ENCODE results near the gene LPP.
"Not testable (repeated sequence)": the region's sequence is repeated elsewhere in the genome, so short reads cannot be mapped to it uniquely, and the experiment has no call there.

LPP gene

DNA sequence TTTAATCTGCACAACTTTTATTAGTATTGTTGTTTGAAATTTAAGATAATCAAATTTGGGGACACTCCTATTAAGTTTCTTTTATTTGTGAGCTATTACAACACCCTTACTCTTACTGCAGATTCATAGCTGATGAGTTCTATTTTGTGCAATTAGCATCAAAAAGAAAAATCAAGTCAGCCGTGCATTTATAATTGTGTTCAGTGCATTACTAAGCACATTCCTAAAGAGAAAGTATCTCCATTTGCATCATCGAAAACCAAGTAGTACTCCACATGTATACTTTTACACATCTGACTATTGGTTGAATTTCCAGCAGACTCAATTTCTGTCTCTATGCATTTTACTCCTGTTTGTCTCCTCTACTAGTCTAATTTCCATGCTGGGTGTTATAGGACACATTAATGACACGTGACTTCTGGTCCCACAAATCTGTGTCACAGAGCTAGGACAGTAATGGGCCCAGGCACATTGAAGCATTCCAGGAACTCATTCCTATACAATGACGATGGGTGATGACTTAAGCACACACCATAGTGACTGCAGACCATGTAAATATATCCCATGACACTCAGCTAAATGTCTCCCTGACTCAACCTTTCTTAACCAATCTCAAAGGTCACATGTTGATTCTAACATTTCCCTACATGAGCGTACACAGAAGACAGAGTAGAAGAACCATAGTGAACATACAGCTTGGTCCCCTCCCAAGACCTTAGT, 477.5 kb downstream of the LPP start:
- Mint-ChIP-seq H3K36me3 (peaks cover 27% of the 10 kb centered on the region), H3K27me3 (no peaks in the 10 kb centered on the region), H3K4me1 (ENCODE audit: low read depth) (no peaks in the 10 kb centered on the region), H3K4me3 (no peak overlapping the region), H3K9me3 (ENCODE audit: low read depth) (peaks cover 7% of the 10 kb centered on the region), H3K27ac (no peak overlapping the region)

DNA sequence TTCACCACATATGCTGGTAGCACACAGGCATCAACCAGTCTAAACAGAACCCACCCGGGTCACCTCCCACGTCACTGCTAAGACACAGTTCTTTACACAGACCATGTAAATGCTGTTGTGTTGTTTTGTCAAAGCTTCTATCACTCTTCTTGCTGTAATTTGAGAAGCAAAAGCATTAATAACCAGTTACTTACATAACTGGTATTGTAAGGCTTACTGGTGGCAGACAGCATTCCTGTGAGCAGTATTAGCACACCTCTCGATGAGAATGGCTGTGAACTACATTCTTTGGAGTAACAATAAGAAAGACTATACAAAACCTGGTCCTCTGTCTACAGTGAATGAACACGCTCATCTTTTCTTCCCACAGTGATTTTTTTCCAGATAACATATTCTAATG, 479.2 kb downstream of the LPP start:
- no peak overlapping the region for H3K4me3 Mint-ChIP-seq
- H3K4me1 Mint-ChIP-seq (ENCODE audit: low read depth): no peaks in the 10 kb centered on the region
- H3K36me3 Mint-ChIP-seq: peaks cover 22% of the 10 kb centered on the region
- peaks cover 3% of the 10 kb centered on the region for H3K9me3 Mint-ChIP-seq (ENCODE audit: low read depth)
- no peak overlapping the region for H3K27ac Mint-ChIP-seq
- no peaks in the 10 kb centered on the region for H3K27me3 Mint-ChIP-seq

DNA sequence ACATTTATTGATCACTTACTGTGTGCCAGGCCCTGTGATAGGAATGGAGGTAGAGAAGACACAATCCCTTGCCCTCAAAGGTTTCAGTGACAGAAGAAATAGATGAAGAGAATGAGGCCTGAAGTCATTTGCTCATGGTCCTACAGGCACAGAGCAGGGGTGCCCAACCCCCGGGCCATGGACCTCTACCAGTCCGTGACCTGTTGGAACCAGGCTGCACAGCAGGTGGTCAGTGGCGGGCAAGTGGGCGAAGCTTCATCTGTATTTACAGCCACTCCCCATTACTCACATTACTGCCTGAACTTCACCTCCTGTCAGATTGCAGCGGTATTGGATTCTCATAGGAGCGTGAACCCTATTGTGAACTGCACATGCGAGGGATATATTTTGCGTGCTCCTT, 480.3 kb downstream of the LPP start:
- H3K27me3 Mint-ChIP-seq: no peaks in the 10 kb centered on the region

DNA sequence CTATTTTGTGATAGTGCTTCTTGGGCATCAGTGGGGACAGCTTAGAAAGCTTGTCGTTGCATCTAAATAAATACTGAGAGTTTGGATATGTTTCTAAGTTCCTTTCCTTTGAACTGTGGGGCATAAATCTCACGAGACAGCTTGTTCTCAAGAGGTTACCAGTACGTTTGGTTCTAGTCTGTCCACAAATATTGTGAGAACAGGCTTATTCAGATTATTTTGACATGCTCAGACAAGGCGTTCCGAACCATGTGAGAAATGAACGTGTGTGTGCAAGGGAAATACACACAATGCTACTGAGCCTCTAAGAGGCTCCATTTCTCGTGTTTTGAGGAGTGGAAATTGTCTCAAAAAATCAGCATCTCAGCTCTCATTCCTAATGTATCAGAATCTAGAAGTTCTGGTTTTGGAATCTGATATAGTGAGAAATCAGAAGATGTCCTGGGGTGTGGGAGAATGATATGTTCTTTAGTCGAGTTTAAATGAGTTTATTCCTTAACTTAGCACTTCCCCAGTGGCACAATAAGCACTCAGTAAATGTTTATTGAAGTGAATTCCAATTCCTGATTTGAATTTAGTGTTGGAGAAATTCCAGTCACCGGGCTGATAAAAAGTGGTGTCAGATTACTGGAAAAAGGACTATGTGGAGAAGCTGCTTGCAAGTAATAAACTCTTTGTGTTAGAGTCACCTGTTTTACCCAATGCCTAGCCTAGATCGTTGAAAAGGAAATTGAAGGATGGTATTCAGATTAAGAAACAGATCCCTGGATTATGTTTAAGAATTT, 481.5 kb downstream of the LPP start:
- H3K27ac Mint-ChIP-seq: no peak overlapping the region
- H3K4me1 Mint-ChIP-seq (ENCODE audit: low read depth): no peaks in the 10 kb centered on the region
- H3K27me3 Mint-ChIP-seq: no peaks in the 10 kb centered on the region
- H3K4me3 Mint-ChIP-seq: no peak overlapping the region
- H3K36me3 Mint-ChIP-seq: peaks cover 17% of the 10 kb centered on the region
- peaks cover 3% of the 10 kb centered on the region for H3K9me3 Mint-ChIP-seq (ENCODE audit: low read depth)

More for the DNA sequence above, 480.3 kb downstream of the LPP start:
- no peak overlapping the region for H3K4me3 Mint-ChIP-seq
- peaks cover 3% of the 10 kb centered on the region for H3K9me3 Mint-ChIP-seq (ENCODE audit: low read depth)
- no peaks in the 10 kb centered on the region for H3K4me1 Mint-ChIP-seq (ENCODE audit: low read depth)
- no peak overlapping the region for H3K27ac Mint-ChIP-seq
- H3K36me3 Mint-ChIP-seq: peaks cover 18% of the 10 kb centered on the region

DNA sequence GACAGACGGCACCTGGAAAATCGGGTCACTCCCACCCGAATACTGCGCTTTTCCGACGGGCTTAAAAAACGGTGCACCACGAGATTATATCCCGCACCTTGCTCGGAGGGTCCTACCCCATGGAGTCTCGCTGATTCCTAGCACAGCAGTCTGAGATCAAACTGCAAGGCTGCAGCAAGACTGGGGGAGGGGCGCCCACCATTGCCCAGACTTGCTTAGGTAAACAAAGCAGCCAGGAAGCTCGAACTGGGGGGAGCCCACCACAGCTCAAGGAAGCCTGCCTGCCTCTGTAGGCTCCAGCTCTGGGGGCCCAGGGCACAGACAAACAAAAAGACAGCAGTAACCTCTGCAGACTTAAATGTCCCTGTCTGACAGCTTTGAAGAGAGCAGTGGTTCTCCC, 482.3 kb downstream of the LPP start:
- not testable (repeated sequence) for H3K4me1 Mint-ChIP-seq (ENCODE audit: low read depth); H3K27me3 Mint-ChIP-seq; H3K4me3 Mint-ChIP-seq; H3K9me3 Mint-ChIP-seq (ENCODE audit: low read depth); H3K27ac Mint-ChIP-seq
- peaks cover 17% of the 10 kb centered on the region for H3K36me3 Mint-ChIP-seq

DNA sequence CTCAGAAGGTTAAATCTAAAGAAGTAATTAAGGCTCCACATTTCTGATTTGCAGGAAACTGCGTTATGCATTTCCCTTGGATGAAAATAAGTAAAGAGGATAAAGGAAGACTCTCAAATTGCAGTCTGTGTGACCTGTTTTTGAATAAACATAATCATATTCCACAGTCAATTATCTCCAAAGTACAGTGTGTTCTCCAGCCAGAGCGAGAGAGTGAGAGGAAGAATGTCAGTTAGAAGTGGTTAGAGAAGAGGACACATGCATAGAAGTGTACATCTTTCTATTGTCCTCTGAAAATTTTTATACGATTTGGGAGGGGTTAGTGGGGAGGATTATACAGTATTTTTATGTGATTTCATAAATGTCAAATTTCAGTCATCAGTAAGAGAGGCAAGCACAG, 487.1 kb downstream of the LPP start:
- H3K27me3 Mint-ChIP-seq: no peaks in the 10 kb centered on the region
- H3K27ac Mint-ChIP-seq: no peak overlapping the region
- peaks cover 8% of the 10 kb centered on the region for H3K36me3 Mint-ChIP-seq
- H3K9me3 Mint-ChIP-seq (ENCODE audit: low read depth): no peaks in the 10 kb centered on the region
- H3K4me3 Mint-ChIP-seq: no peak overlapping the region
- no peaks in the 10 kb centered on the region for H3K4me1 Mint-ChIP-seq (ENCODE audit: low read depth)

DNA sequence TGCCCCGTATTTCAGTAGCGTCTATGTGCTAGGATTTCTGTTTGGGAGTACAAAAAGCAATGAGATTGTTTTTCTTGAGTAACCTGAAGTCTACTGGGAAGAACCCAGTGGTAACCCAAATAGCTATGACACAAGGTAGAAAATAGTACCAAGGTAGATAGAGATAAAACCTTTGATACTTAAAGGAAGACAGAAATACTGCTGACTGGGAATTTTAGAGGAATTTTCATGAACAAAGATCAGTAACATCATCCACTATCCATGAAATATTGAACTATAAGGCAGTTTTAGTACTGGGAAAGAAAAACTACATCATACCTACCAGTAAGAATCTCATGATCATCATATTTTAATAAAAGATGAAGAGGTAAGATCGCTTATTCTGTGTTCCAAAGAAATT, 489.8 kb downstream of the LPP start:
- no peaks in the 10 kb centered on the region for H3K27me3 Mint-ChIP-seq
- no peak overlapping the region for H3K27ac Mint-ChIP-seq
- peaks cover 4% of the 10 kb centered on the region for H3K4me1 Mint-ChIP-seq (ENCODE audit: low read depth)
- H3K36me3 Mint-ChIP-seq: peaks cover 9% of the 10 kb centered on the region
- H3K9me3 Mint-ChIP-seq (ENCODE audit: low read depth): no peaks in the 10 kb centered on the region
- no peak overlapping the region for H3K4me3 Mint-ChIP-seq

DNA sequence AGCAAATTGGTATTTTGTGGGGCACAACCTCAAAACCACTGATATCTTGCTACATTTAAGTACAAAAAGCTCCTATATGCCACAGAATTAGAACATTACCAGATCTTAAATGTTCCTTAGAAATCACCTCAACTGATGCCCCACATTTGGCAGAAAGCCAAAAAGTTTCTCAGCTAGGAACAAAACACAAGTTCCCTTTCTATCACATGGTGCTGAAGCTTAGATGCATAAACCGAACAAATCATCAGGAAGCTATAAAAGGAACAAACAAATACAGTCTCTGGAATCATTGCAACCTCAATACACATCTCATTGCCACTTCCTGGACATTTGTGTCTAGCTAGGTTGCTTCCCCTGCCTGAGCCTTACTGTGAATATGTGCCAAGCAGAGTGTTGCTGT, 492.6 kb downstream of the LPP start:
- Mint-ChIP-seq H3K4me3 (no peak overlapping the region), H3K4me1 (ENCODE audit: low read depth) (peaks cover 4% of the 10 kb centered on the region), H3K36me3 (peaks cover 11% of the 10 kb centered on the region), H3K27me3 (no peaks in the 10 kb centered on the region), H3K27ac (no peak overlapping the region), H3K9me3 (ENCODE audit: low read depth) (peaks cover 6% of the 10 kb centered on the region)

DNA sequence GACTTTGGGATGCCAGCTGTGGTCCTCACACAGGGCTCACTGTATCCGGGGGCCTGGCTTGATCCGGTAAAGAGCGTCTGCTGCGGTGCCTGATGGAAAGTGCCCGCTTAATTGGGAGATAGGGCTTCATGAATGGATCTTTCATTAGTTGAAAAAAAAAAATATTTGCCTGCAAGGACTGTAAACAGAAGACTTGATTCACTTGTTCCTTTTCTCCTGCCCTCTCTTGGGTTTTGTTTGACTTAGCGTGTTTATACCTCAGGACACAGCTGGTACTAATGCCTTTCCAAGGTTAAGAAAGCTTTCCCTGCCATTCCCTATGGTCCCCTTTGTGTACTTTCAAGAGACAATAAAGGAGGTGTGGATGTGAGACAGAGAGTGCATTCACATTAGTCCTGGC, 493.3 kb downstream of the LPP start:
- Mint-ChIP-seq H3K4me3 (no peak overlapping the region), H3K4me1 (ENCODE audit: low read depth) (peaks cover 4% of the 10 kb centered on the region), H3K27me3 (no peaks in the 10 kb centered on the region), H3K9me3 (ENCODE audit: low read depth) (peaks cover 6% of the 10 kb centered on the region), H3K36me3 (peaks cover 11% of the 10 kb centered on the region), H3K27ac (no peak overlapping the region)

DNA sequence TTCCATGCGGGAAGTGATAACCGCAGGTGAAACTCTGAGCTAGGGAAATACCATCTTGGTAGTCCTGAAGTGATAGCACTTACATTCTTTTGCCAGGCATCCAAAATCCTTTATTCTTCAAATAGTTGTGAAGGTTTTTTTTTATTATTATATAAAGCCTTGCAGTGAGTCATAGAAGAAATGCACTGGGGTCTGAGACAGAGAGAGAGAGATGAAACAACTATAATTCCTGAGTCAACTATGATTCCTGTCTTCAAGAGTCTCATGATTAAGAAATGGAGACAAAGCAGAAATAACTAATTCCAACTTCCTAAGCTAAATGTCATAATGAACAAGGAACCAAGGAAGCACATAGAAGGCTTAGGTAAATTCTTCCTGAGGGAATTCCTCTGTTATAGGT, 495.6 kb downstream of the LPP start:
- H3K9me3 Mint-ChIP-seq (ENCODE audit: low read depth): peaks cover 6% of the 10 kb centered on the region
- no peaks in the 10 kb centered on the region for H3K27me3 Mint-ChIP-seq
- H3K27ac Mint-ChIP-seq: no peak overlapping the region
- peaks cover 4% of the 10 kb centered on the region for H3K4me1 Mint-ChIP-seq (ENCODE audit: low read depth)
- peaks cover 13% of the 10 kb centered on the region for H3K36me3 Mint-ChIP-seq
- H3K4me3 Mint-ChIP-seq: no peak overlapping the region

DNA sequence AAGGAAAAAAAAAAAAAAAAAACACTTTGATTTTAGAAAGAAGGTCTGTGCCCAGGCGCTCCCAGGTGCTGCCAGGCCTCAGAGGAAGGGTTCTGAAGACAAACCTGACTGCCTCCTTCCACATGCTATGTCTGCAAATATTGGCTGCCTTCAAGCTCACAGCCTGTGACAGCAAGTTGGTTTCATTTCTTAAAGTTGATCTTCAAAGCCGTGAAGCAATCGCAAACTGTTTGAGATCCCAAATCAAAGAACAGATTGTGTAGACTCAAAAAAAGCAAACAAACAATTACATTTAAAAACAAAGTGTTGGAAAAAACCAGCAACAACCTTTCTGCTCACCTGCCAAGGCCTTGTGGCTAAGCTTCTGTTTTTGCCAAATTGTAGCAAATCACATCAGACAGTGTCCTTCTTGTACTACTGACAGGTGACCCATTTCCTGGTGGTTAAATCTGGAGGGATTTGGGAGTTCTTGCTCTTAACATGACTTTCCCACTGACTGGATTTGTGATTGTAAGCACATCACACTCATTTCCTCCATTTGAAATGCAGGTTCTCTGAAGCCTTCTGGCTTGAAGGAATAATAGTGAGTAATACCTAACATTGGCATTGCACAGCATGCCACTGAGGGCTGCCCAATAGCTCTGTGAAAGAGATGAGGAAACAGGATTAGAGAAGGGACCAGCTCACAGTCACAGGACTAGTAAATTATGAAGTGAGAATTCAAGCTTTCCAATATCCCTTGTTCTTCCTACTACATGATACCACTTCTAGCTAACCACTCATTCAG, 502.4 kb downstream of the LPP start:
- peaks cover 5% of the 10 kb centered on the region for H3K36me3 Mint-ChIP-seq
- no peaks in the 10 kb centered on the region for H3K4me1 Mint-ChIP-seq (ENCODE audit: low read depth)
- no peak overlapping the region for H3K27ac Mint-ChIP-seq
- no peaks in the 10 kb centered on the region for H3K27me3 Mint-ChIP-seq
- peaks cover under 1% of the 10 kb centered on the region for H3K9me3 Mint-ChIP-seq (ENCODE audit: low read depth)
- no peak overlapping the region for H3K4me3 Mint-ChIP-seq

DNA sequence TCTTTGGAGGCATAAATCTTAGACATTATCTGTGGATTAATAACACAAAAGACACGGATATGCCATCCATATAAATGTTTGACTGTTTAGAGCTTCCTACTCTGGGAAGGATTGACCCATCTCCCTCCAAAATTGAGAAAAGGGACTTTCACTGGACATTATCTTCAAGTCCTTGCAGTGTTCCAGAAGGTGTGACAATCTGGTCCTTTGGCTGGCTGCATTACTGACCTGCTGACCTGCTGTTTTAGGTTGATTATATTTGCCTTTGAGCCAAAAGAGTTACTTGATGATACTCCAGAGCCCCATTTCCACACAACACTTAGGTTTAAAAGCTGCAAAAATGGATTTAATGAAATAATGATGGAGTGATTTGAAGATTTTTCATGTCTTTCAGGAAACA, 504.6 kb downstream of the LPP start:
- Mint-ChIP-seq H3K27me3 (no peaks in the 10 kb centered on the region), H3K4me1 (ENCODE audit: low read depth) (no peaks in the 10 kb centered on the region), H3K27ac (no peak overlapping the region), H3K36me3 (peaks cover 6% of the 10 kb centered on the region), H3K9me3 (ENCODE audit: low read depth) (no peaks in the 10 kb centered on the region), H3K4me3 (no peak overlapping the region)

DNA sequence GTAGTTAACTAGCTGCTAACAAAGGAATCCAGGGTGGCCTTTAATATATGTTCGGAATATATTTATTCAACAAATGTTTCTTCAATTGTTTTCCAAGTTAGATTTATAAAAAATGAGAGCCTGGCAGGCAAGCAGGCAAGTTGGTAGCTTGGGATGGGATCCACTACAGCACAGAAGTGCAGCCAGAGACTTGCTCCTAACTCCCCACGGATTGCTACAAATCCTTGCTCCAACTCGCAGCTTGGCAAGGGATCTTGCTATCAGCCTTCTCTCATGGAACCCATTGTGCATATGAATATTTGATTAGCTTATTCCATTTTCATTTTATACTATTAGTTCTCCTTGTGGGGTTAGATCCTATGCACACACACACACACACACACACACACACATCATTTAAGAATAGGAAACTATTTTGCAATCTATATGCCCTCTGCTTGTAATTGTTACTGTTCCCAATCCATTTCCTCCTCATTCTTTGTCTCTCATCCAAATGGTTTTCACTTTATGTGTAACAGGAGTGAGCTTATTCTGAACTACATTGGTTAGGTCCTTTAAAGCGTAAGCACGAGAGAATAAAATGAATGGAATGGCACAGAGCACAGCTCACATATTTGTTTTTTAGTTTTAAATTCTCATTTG, 505.6 kb downstream of the LPP start:
- Mint-ChIP-seq H3K27me3 (no peaks in the 10 kb centered on the region), H3K9me3 (ENCODE audit: low read depth) (no peaks in the 10 kb centered on the region), H3K4me1 (ENCODE audit: low read depth) (no peaks in the 10 kb centered on the region)

DNA sequence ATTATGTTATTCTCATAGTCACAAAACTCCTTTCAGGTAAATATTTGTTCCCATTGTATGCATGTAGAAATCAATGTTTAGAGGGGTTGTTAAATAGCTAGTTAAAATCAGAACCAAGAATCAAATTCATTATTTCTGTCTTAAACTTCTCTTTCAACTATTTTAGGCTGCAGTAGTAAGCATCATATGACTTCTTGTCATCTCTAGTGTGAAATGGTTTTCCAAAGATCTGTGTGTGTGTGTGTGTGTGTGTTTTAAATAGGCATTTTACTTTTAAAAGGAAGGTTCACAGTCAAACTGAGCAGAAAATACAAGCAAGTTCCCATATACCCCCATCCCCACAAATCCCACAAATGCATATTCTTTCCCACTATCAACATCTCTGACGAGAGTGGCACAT, 506.5 kb downstream of the LPP start:
- H3K36me3 Mint-ChIP-seq: peaks cover 3% of the 10 kb centered on the region

More for the DNA sequence above, 505.6 kb downstream of the LPP start:
- Mint-ChIP-seq H3K36me3 (peaks cover 3% of the 10 kb centered on the region), H3K27ac (no peak overlapping the region), H3K4me3 (no peak overlapping the region)

DNA sequence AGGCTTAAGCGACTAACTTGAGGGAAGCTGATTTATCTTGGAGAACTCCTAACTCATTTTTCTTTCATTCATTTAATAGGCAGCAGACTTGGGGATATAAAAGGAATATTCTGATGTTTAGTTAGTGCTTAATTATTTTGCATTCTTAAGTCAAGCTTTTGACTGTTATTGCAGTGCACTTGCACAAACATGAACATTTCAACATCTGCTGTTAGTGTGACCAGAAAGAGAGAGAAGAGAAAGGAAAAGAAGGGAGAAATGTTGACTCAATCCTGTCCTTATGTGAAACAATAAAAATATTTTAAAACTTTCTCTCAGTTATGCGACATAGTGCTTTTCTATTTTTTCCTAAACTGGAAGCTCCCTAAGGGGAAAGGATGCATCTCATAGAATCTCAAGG, 507.8 kb downstream of the LPP start:
- H3K4me1 Mint-ChIP-seq (ENCODE audit: low read depth): no peaks in the 10 kb centered on the region
- H3K36me3 Mint-ChIP-seq: peaks cover 5% of the 10 kb centered on the region
- H3K27ac Mint-ChIP-seq: no peak overlapping the region
- no peaks in the 10 kb centered on the region for H3K27me3 Mint-ChIP-seq
- no peaks in the 10 kb centered on the region for H3K9me3 Mint-ChIP-seq (ENCODE audit: low read depth)
- no peak overlapping the region for H3K4me3 Mint-ChIP-seq

More for the DNA sequence above, 506.5 kb downstream of the LPP start:
- Mint-ChIP-seq H3K4me1 (ENCODE audit: low read depth) (no peaks in the 10 kb centered on the region), H3K4me3 (no peak overlapping the region), H3K27me3 (no peaks in the 10 kb centered on the region), H3K27ac (no peak overlapping the region), H3K9me3 (ENCODE audit: low read depth) (no peaks in the 10 kb centered on the region)
